Neural progenitor cell (in vitro differentiated cells): ENCODE data around the gene RTL9. TPM values are rescaled to one million over a fixed set of nuclear protein-coding genes. Genes with fewer than 3 reads are reported as not detected.
"Not testable (repeated sequence)": the region's sequence is repeated elsewhere in the genome, so short reads cannot be mapped to it uniquely, and the experiment has no call there.

Experiments used
- DNase-seq: peaks from one replicate; pipeline ENCODE4 v3.0.0-alpha.2; 2016; ENCODE audit warnings: low spot score
- H2AFZ ChIP-seq: fragments of 200-600 bp; sonication (generic); replicated peaks from 2 replicates; pipeline ENCODE4 v1.6.1; 2016; ENCODE audit warnings: antibody characterized with exemption
- H3F3A ChIP-seq: fragments of 200-600 bp; sonication (generic); 2 replicates; pipeline ENCODE4 v1.6.1; 2016; ENCODE audit warnings: antibody characterized with exemption, low read depth
- H3K27ac ChIP-seq: fragments of 200-600 bp; sonication (generic); 2 replicates; pipeline ENCODE4 v1.5.1; 2016; ENCODE audit warnings: mild to moderate bottlenecking
- H3K27me3 ChIP-seq: fragments of 200-600 bp; sonication (generic); 2 replicates; pipeline ENCODE4 v1.6.1; 2016; ENCODE audit warnings: mild to moderate bottlenecking, moderate library complexity
- H3K36me3 ChIP-seq: fragments of 200-600 bp; sonication (generic); 2 replicates; pipeline ENCODE4 v1.5.1; 2016
- H3K4me1 ChIP-seq: fragments of 200-600 bp; sonication (generic); 2 replicates; pipeline ENCODE4 v1.6.1; 2016; ENCODE audit warnings: mixed run types
- H3K4me2 ChIP-seq: fragments of 200-600 bp; sonication (generic); 2 replicates; pipeline ENCODE4 v1.6.1; 2016
- H3K4me3 ChIP-seq: fragments of 200-600 bp; sonication (generic); 2 replicates; pipeline ENCODE4 v1.5.1; 2016
- H3K79me2 ChIP-seq: fragments of 200-600 bp; sonication (generic); 2 replicates; pipeline ENCODE4 v1.6.1; 2016; ENCODE audit warnings: low read depth
- H3K9ac ChIP-seq: fragments of 200-600 bp; sonication (generic); 2 replicates; pipeline ENCODE4 v1.6.1; 2016
- H3K9me3 ChIP-seq: fragments of 200-600 bp; sonication (generic); 2 replicates; pipeline ENCODE4 v1.5.1; 2016; ENCODE audit warnings: low read depth
- H4K20me1 ChIP-seq: fragments of 200-600 bp; sonication (generic); 2 replicates; pipeline ENCODE4 v1.6.1; 2016; ENCODE audit warnings: low read depth
- H3K27ac Mint-ChIP-seq: 3 replicates; pipeline ENCODE4 v1.8.0; 2021; ENCODE audit warnings: mixed read lengths
- H3K27me3 Mint-ChIP-seq: 2 replicates; pipeline ENCODE4 v1.8.0; 2022; ENCODE audit warnings: low read depth, mild to moderate bottlenecking, inconsistent platforms, moderate library complexity, mixed read lengths; ENCODE audit not compliant: insufficient read depth
- H3K36me3 Mint-ChIP-seq: 3 replicates; pipeline ENCODE4 v1.8.0; 2021; ENCODE audit warnings: mixed read lengths
- H3K4me1 Mint-ChIP-seq: 3 replicates; pipeline ENCODE4 v1.8.0; 2021; ENCODE audit warnings: mixed read lengths
- H3K4me3 Mint-ChIP-seq: 3 replicates; pipeline ENCODE4 v1.8.0; 2021; ENCODE audit warnings: mild to moderate bottlenecking, moderate library complexity, mixed read lengths
- H3K9me3 Mint-ChIP-seq: 3 replicates; pipeline ENCODE4 v1.8.0; 2020; ENCODE audit warnings: mixed read lengths
- CTCF ChIP-seq: fragments of 200-600 bp; sonication (generic); IDR thresholded peaks from 2 replicates; pipeline ENCODE4 v1.5.1; 2017; ENCODE audit warnings: antibody characterized with exemption, mild to moderate bottlenecking
- EZH2 ChIP-seq: fragments of 200-600 bp; sonication (generic); IDR thresholded peaks from 2 replicates; pipeline ENCODE4 v1.6.1; 2017; ENCODE audit warnings: antibody characterized with exemption, mild to moderate bottlenecking, moderate library complexity
- EZH2phosphoT487 ChIP-seq: fragments of 200-600 bp; sonication (generic); IDR thresholded peaks from 2 replicates; pipeline ENCODE4 v1.6.1; 2017; ENCODE audit warnings: antibody characterized with exemption
- total RNA-seq: library from RNA; depleted of rRNA; stranded (reverse); fragments of >200 nt; gene quantifications from 2 replicates; pipeline ENCODE4 v1.2.3, GENCODE V29; 2015; ENCODE audit warnings: low replicate concordance

Gene RTL9
- total RNA-seq, 1 donor from 2014 or later: 0.49 TPM

GRCh38 chrX:110322603-110323002 is 36.0 kb upstream of the RTL9 start:
- TF ChIP-seq EZH2phosphoT487 (no peak), EZH2 (no peak), CTCF (no peak)
- no peak overlapping the region for H2AFZ ChIP-seq
- no peak overlapping the region for H3K4me3 Mint-ChIP-seq
- H3K4me2 ChIP-seq: no peak overlapping the region
- H3K36me3 Mint-ChIP-seq: no peaks in the 10 kb centered on the region
- H3K4me1 Mint-ChIP-seq: peaks cover 4% of the 10 kb centered on the region
- no peaks in the 10 kb centered on the region for H3K79me2 ChIP-seq
- H3K4me3 ChIP-seq: no peak overlapping the region
- peaks cover 7% of the 10 kb centered on the region for H3K27me3 ChIP-seq
- H3K9me3 Mint-ChIP-seq: no peaks in the 10 kb centered on the region
- no peaks in the 10 kb centered on the region for H3K36me3 ChIP-seq
- no peak overlapping the region for H3K27ac ChIP-seq
- no peaks in the 10 kb centered on the region for H4K20me1 ChIP-seq
- H3F3A ChIP-seq: no peaks in the 10 kb centered on the region
- no peak overlapping the region for H3K27ac Mint-ChIP-seq
- no peak for DNase-seq
- no peaks in the 10 kb centered on the region for H3K4me1 ChIP-seq
- no peak overlapping the region for H3K9ac ChIP-seq
- no peaks in the 10 kb centered on the region for H3K27me3 Mint-ChIP-seq
- H3K9me3 ChIP-seq: no peaks in the 10 kb centered on the region

DNA sequence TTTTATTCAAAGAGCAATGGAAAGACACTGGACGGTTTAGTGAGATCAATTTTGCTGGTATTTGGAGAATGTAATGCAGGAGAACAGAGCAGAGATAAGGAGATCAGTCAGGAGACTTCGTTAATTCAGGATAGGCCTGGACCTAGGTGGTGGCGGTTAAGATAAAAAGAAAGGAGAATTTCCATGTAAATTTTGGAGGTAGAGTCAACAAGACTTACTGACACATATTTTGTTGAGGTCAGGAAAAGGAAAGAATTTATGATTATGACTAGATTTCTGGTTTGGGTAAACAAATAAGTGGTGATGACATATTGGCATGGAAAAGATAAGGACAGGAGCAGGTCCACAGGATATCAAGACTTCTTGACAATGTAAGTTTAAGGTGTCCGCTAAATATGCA is 31.9 kb upstream of the RTL9 start:
- Histone ChIP-seq H3K27ac (no peak overlapping the region), H3K4me1 (no peaks in the 10 kb centered on the region)

GRCh38 chrX:110327336-110327735 is 31.3 kb upstream of the RTL9 start:
- H3K4me1 Mint-ChIP-seq: no peaks in the 10 kb centered on the region
- H3F3A ChIP-seq: no peaks in the 10 kb centered on the region
- no peaks in the 10 kb centered on the region for H3K79me2 ChIP-seq
- H3K36me3 ChIP-seq: no peaks in the 10 kb centered on the region
- H3K9ac ChIP-seq: no peak overlapping the region
- no peaks in the 10 kb centered on the region for H3K27me3 ChIP-seq
- no peak overlapping the region for H2AFZ ChIP-seq
- H3K9me3 ChIP-seq: no peaks in the 10 kb centered on the region
- no peaks in the 10 kb centered on the region for H3K4me1 ChIP-seq
- no peak overlapping the region for H3K4me2 ChIP-seq
- no peak overlapping the region for H3K27ac Mint-ChIP-seq
- no peak overlapping the region for H3K4me3 Mint-ChIP-seq
- H3K36me3 Mint-ChIP-seq: no peaks in the 10 kb centered on the region
- no peaks in the 10 kb centered on the region for H3K9me3 Mint-ChIP-seq
- TF ChIP-seq EZH2: no peak
- TF ChIP-seq CTCF: no peak
- TF ChIP-seq EZH2phosphoT487: no peak
- H3K27ac ChIP-seq: no peak overlapping the region
- no peaks in the 10 kb centered on the region for H3K27me3 Mint-ChIP-seq
- H4K20me1 ChIP-seq: no peaks in the 10 kb centered on the region
- no peak overlapping the region for H3K4me3 ChIP-seq
- DNase-seq: no peak

More for the DNA sequence above, 31.9 kb upstream of the RTL9 start:
- Mint-ChIP-seq H3K27ac (no peak overlapping the region), H3K27me3 (no peaks in the 10 kb centered on the region), H3K36me3 (no peaks in the 10 kb centered on the region), H3K4me1 (no peaks in the 10 kb centered on the region), H3K4me3 (no peak overlapping the region), H3K9me3 (no peaks in the 10 kb centered on the region)
- no peak overlapping the region for H3K9ac ChIP-seq
- H3K9me3 ChIP-seq: no peaks in the 10 kb centered on the region
- H3K27me3 ChIP-seq: no peaks in the 10 kb centered on the region
- no peaks in the 10 kb centered on the region for H3K79me2 ChIP-seq
- DNase-seq: no peak
- no peak overlapping the region for H2AFZ ChIP-seq
- no peak for TF ChIP-seq EZH2phosphoT487
- TF ChIP-seq CTCF: no peak
- TF ChIP-seq EZH2: no peak
- H3K4me3 ChIP-seq: no peak overlapping the region
- no peaks in the 10 kb centered on the region for H3K36me3 ChIP-seq
- H4K20me1 ChIP-seq: no peaks in the 10 kb centered on the region
- no peak overlapping the region for H3K4me2 ChIP-seq
- H3F3A ChIP-seq: no peaks in the 10 kb centered on the region

DNA sequence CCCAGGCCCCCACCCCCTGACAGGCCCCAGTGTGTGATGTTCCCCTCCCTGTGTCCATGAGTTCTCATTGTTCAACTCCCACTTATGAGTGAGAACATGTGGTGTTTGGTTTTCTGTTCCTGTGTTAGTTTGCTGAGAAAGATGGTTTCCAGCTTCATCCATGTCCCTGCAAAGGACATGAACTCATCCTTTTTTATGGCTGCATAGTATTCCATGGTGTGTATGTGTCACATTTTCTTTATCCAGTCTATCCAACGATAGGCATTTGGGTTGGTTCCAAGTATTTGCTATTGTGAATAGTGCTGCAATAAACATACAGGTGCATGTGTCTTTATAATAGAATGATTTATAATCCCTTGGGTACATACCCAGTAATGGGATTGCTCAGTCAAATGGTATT is 30.0 kb upstream of the RTL9 start:
- H4K20me1 ChIP-seq, H3K4me1 ChIP-seq, H3K4me1 Mint-ChIP-seq, H3K4me3 Mint-ChIP-seq, H3K9ac ChIP-seq, H3F3A ChIP-seq, H3K27me3 ChIP-seq, DNase-seq, H3K9me3 Mint-ChIP-seq, H3K27ac ChIP-seq, H3K4me3 ChIP-seq, H3K9me3 ChIP-seq, H2AFZ ChIP-seq, H3K4me2 ChIP-seq, H3K27ac Mint-ChIP-seq, H3K27me3 Mint-ChIP-seq, H3K36me3 Mint-ChIP-seq, H3K79me2 ChIP-seq, H3K36me3 ChIP-seq: not testable (repeated sequence)
